DND-41 (cell line): Measurements from ENCODE around the gene CAND2.

Source experiments
- ATAC-seq: fragments of 200-7000 bp; cut with Tn5 transposase; 3 replicates; pipeline ENCODE4 v1.9.1; 2021; ENCODE audit warnings: low read depth; ENCODE audit not compliant: insufficient read depth
- DNase-seq: peaks from one replicate; pipeline ENCODE4 v3.0.0-alpha.2; 2020
- H2AFZ ChIP-seq: 2 replicates; pipeline ENCODE4 v1.6.0; 2012; ENCODE audit warnings: low read depth, low read length
- H3K27ac ChIP-seq: 2 replicates; pipeline ENCODE4 v1.5.1; 2012; ENCODE audit warnings: low read length, inconsistent platforms
- H3K27me3 ChIP-seq: fragments of 200-600 bp; sonication (generic); 2 replicates; pipeline ENCODE4 v1.6.0; 2012; ENCODE audit warnings: low read length, mild to moderate bottlenecking, inconsistent platforms; ENCODE audit not compliant: insufficient read depth, poor library complexity
- H3K36me3 ChIP-seq: 2 replicates; pipeline ENCODE4 v1.5.1; 2012; ENCODE audit warnings: low read length, inconsistent platforms; ENCODE audit not compliant: insufficient read depth
- H3K4me1 ChIP-seq: 2 replicates; pipeline ENCODE4 v1.5.1; 2012; ENCODE audit warnings: mild to moderate bottlenecking, low read length; ENCODE audit not compliant: insufficient read depth
- H3K4me2 ChIP-seq: 2 replicates; pipeline ENCODE4 v1.6.0; 2012; ENCODE audit warnings: mild to moderate bottlenecking, moderate library complexity, low read length, inconsistent platforms; ENCODE audit not compliant: insufficient read depth
- H3K4me3 ChIP-seq, 2 experiments: fragments of 200-600 bp in 1 of 2; shearing (Covaris generic) in 1 of 2; 2 replicates each; pipeline ENCODE4 v1.5.1; 2012 to 2016; ENCODE audit warnings: inconsistent platforms in 2 of 2, low read length in 2 of 2, mild to moderate bottlenecking in 2 of 2, low read depth in 1 of 2, moderate library complexity in 1 of 2
- H3K79me2 ChIP-seq: 2 replicates; pipeline ENCODE4 v1.6.0; 2012; ENCODE audit warnings: low read length, inconsistent platforms; ENCODE audit not compliant: insufficient read depth
- H3K9ac ChIP-seq: 2 replicates; pipeline ENCODE4 v1.6.0; 2012; ENCODE audit warnings: low read depth, mild to moderate bottlenecking, inconsistent platforms, low read length, moderate library complexity
- H3K9me3 ChIP-seq: 2 replicates; pipeline ENCODE4 v1.5.1; 2012; ENCODE audit warnings: low read length, moderate library complexity, mild to moderate bottlenecking, inconsistent platforms; ENCODE audit not compliant: insufficient read depth, severe bottlenecking
- H4K20me1 ChIP-seq: 2 replicates; pipeline ENCODE4 v1.6.0; 2012; ENCODE audit warnings: low read length; ENCODE audit not compliant: insufficient read depth
- EZH2 ChIP-seq: IDR thresholded peaks from 3 replicates; pipeline ENCODE4 v1.6.1; 2012; ENCODE audit warnings: borderline replicate concordance, low read depth, mild to moderate bottlenecking, moderate library complexity, low read length, inconsistent platforms; ENCODE audit not compliant: severe bottlenecking
- TF ChIP-seq, protein P1 (sequence below): IDR thresholded peaks from 2 replicates; pipeline ENCODE4 v1.5.1; 2012; ENCODE audit warnings: borderline replicate concordance, low read length, moderate library complexity, mild to moderate bottlenecking; ENCODE audit not compliant: poor library complexity, severe bottlenecking; ENCODE audit errors: extremely low read depth

The CAND2 gene

DNA sequence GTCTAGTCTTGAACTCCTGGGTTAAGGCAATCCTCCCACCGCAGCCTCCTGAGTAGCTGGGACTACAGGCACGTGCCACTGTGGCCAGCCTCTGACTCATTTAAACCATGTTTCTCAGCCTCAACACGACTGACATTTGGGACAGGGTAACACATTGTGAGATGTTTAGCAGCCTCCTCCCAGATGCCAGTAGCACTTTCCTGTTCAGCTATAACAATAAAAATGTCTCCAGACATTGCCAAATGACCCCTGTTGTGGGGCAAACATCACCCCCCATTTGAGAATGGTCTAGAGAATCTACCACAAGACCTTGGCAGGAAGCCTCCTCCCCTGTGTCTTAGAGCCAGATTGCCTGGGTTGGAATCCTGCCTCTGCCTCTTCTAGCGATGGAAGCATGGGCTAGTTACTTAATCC, 45.8 kb upstream of the CAND2 start:
- Histone ChIP-seq H3K36me3 (no peaks in the 10 kb centered on the region), H3K4me2 (no peak overlapping the region), H3K4me3 (no peak overlapping the region), H3K79me2 (no peaks in the 10 kb centered on the region), H3K4me1 (no peaks in the 10 kb centered on the region), H3K27me3 (no peaks in the 10 kb centered on the region), H2AFZ (no peak overlapping the region), H4K20me1 (no peaks in the 10 kb centered on the region), H3K27ac (no peak overlapping the region), H3K9ac (no peak overlapping the region), H3K9me3 (no peaks in the 10 kb centered on the region)
- TF ChIP-seq, protein P1, sequence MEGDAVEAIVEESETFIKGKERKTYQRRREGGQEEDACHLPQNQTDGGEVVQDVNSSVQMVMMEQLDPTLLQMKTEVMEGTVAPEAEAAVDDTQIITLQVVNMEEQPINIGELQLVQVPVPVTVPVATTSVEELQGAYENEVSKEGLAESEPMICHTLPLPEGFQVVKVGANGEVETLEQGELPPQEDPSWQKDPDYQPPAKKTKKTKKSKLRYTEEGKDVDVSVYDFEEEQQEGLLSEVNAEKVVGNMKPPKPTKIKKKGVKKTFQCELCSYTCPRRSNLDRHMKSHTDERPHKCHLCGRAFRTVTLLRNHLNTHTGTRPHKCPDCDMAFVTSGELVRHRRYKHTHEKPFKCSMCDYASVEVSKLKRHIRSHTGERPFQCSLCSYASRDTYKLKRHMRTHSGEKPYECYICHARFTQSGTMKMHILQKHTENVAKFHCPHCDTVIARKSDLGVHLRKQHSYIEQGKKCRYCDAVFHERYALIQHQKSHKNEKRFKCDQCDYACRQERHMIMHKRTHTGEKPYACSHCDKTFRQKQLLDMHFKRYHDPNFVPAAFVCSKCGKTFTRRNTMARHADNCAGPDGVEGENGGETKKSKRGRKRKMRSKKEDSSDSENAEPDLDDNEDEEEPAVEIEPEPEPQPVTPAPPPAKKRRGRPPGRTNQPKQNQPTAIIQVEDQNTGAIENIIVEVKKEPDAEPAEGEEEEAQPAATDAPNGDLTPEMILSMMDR: no peak
- TF ChIP-seq EZH2: no peak
- no peak for ATAC-seq
- no peak for DNase-seq

DNA sequence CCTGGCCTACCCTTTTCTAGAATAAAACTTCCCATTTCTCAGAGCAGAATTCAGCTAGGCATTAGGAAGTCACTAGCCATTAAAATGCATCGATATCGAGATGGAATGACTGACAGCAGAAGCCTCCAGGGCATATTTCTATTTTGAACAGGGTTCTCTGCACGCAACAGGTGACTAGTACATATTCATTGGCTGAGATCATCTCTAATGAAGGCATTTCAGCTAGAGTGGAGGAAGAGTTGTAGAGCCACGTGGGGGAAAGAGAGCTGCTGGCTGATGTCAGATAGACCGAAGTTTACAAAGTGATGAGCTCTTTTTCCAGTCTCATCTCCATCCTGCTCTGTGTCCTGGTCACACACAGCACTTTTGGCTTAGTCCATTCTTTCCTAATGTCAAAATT, 44.9 kb upstream of the CAND2 start:
- Histone ChIP-seq H2AFZ (no peak overlapping the region), H3K4me2 (no peak overlapping the region), H3K4me3 (no peak overlapping the region), H3K36me3 (no peaks in the 10 kb centered on the region), H3K79me2 (no peaks in the 10 kb centered on the region), H3K4me1 (no peaks in the 10 kb centered on the region), H3K9ac (no peak overlapping the region), H3K9me3 (no peaks in the 10 kb centered on the region), H4K20me1 (no peaks in the 10 kb centered on the region), H3K27ac (no peak overlapping the region), H3K27me3 (no peaks in the 10 kb centered on the region)
- DNase-seq (no peak), ATAC-seq (no peak)
- TF ChIP-seq EZH2: no peak
- TF ChIP-seq, protein P1: no peak

DNA sequence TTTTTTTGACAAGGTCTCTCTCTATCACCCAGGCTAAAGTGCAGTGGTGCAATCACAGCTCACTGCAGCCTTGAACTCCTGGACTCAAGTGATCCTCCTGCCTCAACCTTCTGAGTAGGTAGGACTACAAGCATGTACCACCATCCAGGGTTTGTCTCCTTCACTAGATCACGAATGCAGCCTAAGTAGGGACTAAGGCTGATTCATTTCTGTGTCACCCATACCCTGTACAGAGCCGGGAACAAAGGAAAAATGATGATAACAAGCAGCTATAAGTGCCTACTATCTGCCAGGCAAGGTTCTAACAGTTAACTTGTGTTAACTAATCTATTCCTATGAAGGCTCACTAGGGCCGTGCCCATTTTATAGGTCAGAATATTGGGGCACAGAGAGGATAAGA, 44.4 kb upstream of the CAND2 start:
- no peak for ATAC-seq
- no peaks in the 10 kb centered on the region for H3K36me3 ChIP-seq
- H3K27me3 ChIP-seq: no peaks in the 10 kb centered on the region
- no peak for TF ChIP-seq EZH2
- TF ChIP-seq, protein P1: no peak
- no peak for DNase-seq
- no peak overlapping the region for H2AFZ ChIP-seq
- no peak overlapping the region for H3K9ac ChIP-seq
- H3K4me2 ChIP-seq: no peak overlapping the region
- H3K27ac ChIP-seq: no peak overlapping the region
- no peaks in the 10 kb centered on the region for H3K4me1 ChIP-seq
- H3K79me2 ChIP-seq: no peaks in the 10 kb centered on the region
- no peaks in the 10 kb centered on the region for H4K20me1 ChIP-seq
- H3K4me3 ChIP-seq: no peak overlapping the region
- no peaks in the 10 kb centered on the region for H3K9me3 ChIP-seq

DNA sequence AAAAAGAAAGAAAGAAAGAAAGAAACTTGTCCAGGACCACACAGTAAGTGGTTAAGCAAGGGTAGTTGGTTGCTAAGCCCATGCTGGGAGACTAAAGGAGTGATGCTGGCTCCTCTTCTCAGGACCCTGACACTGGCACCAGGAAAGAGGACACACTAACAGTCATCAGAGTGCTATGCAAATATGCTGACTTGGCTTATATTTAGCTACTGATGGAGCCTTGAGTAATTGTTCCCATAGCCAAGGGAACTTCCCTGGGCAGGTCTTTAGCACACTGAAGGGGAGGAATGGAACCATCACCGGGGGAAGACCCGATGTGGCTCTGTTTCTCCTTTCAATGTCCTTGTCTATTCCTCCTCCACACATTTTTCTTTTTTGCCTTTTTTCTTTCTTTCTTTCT, 43.7 kb upstream of the CAND2 start:
- Histone ChIP-seq H4K20me1 (no peaks in the 10 kb centered on the region), H3K9me3 (no peaks in the 10 kb centered on the region), H3K4me3 (no peak overlapping the region), H3K79me2 (no peaks in the 10 kb centered on the region), H3K4me1 (no peaks in the 10 kb centered on the region), H2AFZ (no peak overlapping the region), H3K9ac (no peak overlapping the region), H3K4me2 (no peak overlapping the region), H3K27ac (no peak overlapping the region), H3K36me3 (no peaks in the 10 kb centered on the region), H3K27me3 (no peaks in the 10 kb centered on the region)
- no peak for TF ChIP-seq EZH2
- TF ChIP-seq, protein P1: no peak
- ATAC-seq (no peak), DNase-seq (no peak)
